HG03520 (cell line): ENCODE results near the gene SIAH1.
"Not testable (repeated sequence)": the region's sequence is repeated elsewhere in the genome, so short reads cannot be mapped to it uniquely, and the experiment has no call there.

ENCODE experiments used
- ATAC-seq: cut with Tn5 transposase; IDR thresholded peaks from one replicate; pipeline ENCODE4 v1.9.1; 2021; ENCODE audit warnings: mild to moderate bottlenecking, moderate library complexity; ENCODE audit not compliant: unreplicated experiment

The SIAH1 gene

DNA sequence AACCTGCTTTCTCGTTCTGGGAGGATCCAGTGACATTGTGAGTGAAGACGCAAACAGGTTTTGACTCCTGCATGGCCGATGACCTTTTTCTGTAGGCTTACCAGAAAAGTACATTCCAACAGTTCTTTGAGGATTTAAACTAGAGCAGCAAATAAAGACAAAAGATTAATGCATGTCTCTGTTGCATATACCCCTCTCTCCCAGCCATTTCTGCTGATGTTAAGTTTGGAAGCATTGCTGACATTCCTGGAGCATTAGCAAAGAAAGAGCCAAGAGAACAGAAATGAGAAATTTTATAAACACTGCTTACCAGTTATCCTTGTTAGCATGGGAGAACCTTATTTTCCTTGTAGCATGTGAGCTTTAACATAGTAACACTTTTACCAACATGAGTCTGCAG, 49.3 kb downstream of the SIAH1 start:
- ATAC-seq = no peak

- ATAC-seq = no peak
Observed at GRCh38 chr16:48334325-48334724, 50.9 kb downstream of the SIAH1 start.

DNA sequence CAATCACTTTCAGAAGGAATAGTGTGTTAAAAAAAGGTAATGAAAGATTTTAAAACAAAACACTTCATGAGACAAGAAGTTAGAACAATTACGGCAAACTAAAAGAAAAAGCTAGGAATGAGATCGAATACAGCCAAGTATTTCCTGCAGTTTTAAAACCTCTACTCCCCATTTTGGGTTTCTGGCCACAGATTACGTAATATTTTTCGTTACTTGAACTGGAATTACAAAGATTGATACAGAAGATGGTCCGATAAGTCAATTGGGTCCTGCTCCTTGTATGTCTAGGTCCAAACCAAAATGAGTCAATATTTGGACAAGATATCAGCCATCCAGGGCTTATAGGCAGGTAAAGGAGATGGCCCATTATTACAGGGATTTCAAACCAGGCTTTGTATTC, 52.2 kb downstream of the SIAH1 start:
- no peak for ATAC-seq

GRCh38 chr16:48330841-48331192, 54.4 kb downstream of the SIAH1 start:
- no peak for ATAC-seq

DNA sequence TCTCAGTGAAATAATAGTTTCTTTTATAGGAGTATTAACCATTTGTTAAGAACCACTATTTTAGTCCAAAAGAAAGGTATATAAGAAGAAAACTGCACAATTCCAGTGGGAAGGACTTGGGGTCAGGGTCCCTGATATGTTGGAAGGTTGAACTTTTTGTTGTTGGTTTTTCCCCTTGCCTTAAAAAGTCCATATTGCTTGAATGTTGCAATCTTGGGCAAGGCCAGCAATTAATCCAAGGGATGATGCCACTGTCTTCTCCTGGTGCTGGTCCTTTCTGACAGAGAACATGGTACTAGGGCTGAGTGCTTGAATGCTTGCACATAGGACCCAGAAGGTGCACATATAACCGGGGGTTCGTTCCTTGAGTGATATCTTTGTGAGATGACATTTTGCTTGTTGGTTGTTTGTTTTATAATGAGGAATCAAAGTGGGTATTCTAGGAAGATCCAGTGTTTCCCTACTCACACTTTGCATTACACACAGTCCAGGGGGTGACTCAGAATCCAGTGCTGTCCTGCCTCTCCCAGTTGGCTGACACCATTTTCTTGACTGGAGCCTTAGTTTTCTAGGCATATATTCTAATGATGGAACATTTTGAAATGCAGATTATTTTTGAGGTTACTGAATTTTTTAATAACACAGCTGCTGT, 54.9 kb downstream of the SIAH1 start:
- ATAC-seq = no peak

DNA sequence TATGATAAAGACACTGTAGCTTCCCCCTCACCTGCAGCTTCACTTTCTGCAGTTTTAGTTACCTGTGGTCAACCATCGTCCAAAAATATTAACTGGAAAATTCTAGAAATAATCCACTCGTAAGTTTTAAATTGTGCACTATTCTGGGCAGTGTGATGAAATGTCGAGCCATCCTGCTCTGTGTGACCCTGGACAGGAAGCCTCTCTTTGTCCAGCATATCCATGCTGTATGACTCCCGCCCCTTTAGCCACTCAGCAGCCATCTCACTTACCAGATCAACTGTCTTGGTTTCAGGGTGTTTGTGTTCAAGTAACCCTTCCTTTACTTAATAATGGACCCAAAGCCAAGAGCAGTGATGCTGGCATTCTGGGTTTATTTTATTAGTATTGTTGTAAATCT, 56.1 kb downstream of the SIAH1 start:
- ATAC-seq = no peak

- ATAC-seq = no peak
Observed at GRCh38 chr16:48326915-48327314, 58.3 kb downstream of the SIAH1 start.

DNA sequence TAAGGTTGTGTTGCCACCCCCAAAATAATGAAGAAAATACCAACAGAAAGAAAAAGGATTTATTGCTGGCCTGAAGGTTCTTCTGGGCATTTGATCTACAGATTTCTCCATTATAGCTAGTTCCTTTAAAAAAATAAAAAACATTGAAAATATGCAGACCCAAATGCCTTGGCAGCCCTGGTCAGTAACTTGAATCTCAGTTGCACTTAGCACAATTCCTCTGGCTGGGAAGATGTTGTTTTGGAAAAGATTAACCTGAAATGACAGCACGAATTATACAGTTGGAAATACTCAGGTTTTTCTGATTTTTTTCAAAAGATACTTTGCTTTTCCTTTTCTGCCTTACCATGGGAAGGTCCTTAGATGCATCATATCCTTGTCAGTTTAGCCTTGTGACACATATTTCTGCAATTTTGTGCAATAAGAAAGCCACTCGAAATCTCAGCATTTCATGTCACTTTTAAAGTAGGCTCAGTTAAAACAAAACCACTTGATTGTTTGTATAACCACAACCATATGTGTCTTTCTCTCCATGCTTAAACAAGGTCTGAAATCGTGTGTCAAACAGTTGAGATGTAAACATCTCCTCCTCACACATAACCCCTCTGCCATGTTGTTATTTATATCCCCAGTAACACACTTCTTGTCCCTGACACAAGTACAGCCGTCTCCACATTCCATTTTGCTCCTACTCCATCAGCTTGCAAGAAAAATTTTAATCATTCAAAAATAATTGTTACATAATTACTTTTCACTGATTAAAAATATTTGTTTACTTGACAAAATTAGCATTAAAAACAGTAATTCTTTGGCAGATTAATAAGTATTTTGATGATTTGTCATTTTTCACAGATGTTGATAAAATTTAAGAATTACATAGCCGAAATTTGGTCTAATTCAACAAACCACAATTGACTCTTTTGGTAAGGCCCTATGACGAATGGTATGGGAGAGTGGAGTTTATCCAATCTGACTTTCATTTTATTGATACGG, 61.1 kb downstream of the SIAH1 start:
- no peak for ATAC-seq

DNA sequence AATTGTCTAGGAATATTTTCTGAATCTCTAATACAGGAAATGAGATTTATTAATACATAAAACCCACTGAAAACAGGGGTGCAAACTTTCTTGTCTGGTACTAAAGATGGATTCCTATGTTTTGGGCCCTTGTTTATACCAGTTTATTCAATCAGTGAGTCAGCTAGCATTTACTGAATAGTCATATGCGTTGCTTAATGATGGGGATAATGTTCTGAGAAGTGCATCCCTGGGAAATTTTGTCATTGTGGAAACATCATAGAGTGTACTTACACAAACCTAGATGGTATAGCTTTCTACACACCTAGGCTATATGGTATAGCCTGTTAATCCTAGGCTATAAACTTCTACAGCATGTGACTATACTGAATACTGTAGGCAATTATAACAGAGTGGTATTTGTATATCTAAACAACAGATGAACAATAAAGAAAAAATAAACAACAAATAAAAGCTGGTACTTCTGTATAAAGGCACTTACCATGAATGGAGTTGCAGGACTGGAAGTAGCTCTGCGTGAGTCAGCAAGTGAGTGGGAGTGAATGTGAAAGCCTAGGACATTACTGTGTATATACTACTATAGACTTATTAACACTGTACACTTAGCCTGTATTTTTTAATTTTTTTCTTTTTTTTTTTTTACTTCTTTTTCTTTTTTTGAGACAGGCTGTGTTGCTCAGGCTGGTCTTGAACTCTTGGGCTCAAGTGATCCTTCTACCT, 63.7 kb downstream of the SIAH1 start:
- no peak for ATAC-seq

GRCh38 chr16:48318630-48319029, 66.6 kb downstream of the SIAH1 start:
- ATAC-seq = no peak

DNA sequence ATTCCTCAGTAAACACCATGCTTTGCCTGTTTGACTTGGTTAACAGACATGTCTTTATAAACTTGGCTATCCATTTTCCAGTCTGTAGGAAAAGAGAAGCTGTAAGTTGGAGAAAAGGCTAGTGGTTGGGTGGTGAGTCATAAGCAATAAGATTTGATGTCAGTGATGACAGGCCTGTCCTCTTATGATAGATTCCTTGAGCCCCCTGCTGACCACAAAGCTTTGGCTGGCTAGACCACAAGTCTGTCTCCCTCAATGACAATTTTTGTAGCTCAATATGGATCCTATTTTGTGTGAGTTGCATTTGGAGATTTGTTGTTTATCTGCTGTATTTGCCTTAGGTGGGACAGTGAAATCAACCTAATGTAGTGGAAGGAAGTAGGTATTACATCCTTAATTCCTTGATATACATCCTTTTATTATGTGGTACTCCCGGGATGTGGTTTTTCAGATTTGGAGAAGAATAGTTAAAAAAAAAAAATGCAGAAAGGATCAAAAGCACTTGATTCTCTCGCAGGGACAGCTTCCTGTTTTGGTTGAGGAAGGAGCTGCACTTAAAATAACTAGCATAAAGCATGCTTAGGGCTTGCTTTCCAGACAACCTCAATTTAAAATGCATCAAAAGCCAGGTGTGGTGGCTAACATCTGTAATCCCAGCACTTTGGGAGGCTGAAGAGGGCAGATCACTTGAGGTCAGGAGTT, 67.4 kb downstream of the SIAH1 start:
- ATAC-seq = no peak

DNA sequence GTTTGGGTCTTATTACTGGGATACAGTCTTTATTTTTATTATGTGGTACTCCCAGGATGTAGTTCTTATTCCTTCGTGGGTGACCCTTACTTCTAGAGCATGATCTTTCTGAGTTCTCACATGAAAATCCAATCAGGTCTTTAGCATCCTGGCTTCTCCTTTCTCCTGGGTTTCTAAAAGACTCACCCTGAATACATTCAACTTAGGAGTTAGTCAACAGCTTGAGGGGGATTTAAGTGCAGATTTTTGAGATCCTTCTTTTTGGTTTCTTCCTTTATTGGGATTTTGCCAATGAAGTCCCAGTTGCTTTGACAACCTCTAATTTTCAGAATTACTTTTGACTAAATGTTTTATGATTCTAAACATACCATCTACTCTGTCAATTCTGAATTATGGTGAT, 68.2 kb downstream of the SIAH1 start:
- no peak for ATAC-seq

GRCh38 chr16:48313905-48314304, 71.3 kb downstream of the SIAH1 start:
- not testable (repeated sequence) for ATAC-seq

DNA sequence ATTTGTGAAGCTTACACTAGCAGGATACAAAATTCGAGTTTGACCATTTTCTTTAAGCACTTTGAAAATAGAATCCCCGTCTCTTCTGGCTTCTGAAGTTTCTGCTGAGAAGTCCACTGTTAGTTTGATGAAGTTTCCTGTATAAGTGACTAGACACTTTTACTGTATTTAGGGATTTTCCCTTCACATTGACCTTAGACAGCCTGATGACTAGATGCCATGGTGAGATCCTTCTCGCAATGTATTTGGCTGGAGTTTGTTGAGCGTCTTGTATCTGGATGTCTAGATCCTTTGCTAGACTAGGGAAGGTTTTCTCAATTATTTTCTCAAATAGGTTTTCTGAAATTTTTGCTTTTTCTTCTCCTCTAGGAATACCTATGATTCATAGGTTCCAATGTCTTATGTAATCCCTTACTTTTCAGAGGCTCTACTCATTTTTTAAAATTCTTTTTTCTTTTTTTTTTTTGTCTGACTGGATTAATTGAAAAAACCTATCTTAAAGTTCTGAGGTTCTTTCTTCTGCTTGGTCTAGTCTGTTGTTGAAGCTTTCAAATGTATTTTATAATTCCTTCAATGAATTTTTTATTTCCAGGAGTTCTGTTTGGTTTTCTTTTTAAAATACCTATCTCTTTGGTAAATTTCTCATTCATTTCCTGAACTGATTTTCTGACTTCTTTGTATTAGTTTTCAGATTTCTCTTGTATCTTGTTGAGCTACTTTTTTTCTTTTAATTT, 74.1 kb downstream of the SIAH1 start:
- ATAC-seq = no peak
